ENCODE results near the gene EZH1.
"Not testable (repeated sequence)": the region's sequence is repeated elsewhere in the genome, so short reads cannot be mapped to it uniquely, and the experiment has no call there.

EZH1 gene

DNA sequence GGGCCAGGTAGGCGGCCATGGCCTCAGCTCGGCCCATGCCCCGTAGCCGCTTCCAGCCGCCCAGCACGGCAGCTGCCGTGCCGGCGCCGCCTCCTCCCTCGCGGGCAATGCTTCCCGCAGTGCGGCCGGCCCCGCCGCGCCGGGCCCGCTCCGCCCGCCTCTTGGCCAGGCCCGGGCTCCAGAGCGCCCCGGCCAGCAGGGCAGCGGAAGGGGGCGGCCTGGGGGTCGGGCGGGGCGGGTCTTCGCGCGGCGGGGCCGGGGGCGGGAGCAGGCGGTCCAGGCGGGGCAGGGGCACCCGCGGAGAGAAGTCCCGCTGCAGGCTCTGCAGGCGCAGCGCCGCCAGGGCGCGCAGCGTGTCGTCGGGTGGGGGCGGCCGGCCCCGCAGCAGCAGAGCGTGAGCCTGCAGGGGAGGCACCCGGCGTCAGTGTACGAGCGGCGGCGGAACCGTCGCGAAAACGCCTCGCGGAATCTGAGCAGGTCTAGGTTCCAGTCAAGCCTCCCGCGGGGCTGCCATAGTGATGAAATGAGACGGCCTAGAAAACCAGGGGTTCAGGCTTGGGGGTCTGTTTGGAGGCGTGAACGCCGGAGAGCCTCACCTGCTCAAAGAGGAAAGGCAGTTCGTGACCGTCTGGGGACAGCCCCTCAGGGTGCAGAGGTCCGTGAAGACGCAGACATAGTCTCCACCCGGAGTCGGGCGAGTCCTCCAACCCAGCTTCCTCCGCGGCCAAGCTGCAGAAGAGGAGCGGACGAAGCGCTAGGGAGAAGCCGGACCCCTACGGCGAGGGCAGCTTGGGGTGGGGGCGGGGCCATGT lies 74.7 kb downstream of the EZH1 start:
- DNase-seq (ENCODE audit: low spot score), result no peak

- DNase-seq (ENCODE audit: low spot score), result no peak
These were observed 75.2 kb downstream of the EZH1 start for GRCh38 chr17:42669705-42669976.

GRCh38 chr17:42667088-42667951 lies 77.5 kb downstream of the EZH1 start:
- peak; percentile 88 for DNase-seq (ENCODE audit: low spot score)

- not testable (repeated sequence) for DNase-seq (ENCODE audit: low spot score)
These were observed 78.7 kb downstream of the EZH1 start for GRCh38 chr17:42666126-42666525.

GRCh38 chr17:42665581-42666001 lies 79.2 kb downstream of the EZH1 start:
- no peak for DNase-seq (ENCODE audit: low spot score)

GRCh38 chr17:42660692-42661345 lies 84.0 kb downstream of the EZH1 start:
- peak; percentile 70 for DNase-seq (ENCODE audit: low spot score)

DNA sequence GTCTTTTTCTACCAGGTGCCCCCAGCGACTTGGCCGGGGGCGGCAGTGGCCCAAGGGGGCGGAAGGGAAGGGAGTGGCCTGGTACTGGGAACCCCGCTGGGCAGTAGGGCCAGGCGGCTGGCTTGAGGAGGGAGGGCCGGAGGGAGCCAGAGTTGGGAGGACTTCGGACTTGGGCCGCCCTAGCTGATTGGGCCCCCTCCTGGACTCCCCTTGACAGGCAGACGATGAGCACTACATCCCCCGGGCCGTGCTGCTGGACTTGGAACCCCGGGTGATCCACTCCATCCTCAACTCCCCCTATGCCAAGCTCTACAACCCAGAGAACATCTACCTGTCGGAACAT lies 84.9 kb downstream of the EZH1 start:
- not testable (repeated sequence) for DNase-seq (ENCODE audit: low spot score)

- peak; percentile 99 for DNase-seq (ENCODE audit: low spot score)
These were observed 85.5 kb downstream of the EZH1 start, which contains the start of gene TUBG2 for GRCh38 chr17:42659079-42659931. Gene TUBG2, plus strand, starts transcription at chr17:42659284. Its CDS starts 220 bp downstream, at chr17:42659504.

GRCh38 chr17:42657824-42658588 lies 86.8 kb downstream of the EZH1 start:
- DNase-seq (ENCODE audit: low spot score), result no peak

DNA sequence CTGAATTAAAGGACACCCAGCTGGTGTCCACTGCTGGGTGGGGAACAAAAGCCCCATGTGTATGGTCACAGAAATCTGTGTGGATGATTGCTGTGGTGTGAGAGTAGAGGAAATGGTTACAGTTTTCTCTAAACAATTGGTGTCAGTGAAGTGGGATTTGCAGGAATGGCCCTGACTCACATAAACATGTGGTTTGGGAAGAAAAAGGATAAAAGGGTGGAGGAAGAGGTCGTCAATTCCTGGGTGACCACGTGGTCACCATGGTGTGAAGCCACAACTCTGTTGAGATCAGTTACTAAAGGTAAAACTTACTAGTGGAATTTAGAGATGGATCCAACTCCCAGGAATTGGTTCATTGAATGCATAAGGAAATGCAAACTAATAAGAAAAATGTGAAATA lies 89.3 kb downstream of the EZH1 start:
- DNase-seq (ENCODE audit: low spot score), result no peak

DNA sequence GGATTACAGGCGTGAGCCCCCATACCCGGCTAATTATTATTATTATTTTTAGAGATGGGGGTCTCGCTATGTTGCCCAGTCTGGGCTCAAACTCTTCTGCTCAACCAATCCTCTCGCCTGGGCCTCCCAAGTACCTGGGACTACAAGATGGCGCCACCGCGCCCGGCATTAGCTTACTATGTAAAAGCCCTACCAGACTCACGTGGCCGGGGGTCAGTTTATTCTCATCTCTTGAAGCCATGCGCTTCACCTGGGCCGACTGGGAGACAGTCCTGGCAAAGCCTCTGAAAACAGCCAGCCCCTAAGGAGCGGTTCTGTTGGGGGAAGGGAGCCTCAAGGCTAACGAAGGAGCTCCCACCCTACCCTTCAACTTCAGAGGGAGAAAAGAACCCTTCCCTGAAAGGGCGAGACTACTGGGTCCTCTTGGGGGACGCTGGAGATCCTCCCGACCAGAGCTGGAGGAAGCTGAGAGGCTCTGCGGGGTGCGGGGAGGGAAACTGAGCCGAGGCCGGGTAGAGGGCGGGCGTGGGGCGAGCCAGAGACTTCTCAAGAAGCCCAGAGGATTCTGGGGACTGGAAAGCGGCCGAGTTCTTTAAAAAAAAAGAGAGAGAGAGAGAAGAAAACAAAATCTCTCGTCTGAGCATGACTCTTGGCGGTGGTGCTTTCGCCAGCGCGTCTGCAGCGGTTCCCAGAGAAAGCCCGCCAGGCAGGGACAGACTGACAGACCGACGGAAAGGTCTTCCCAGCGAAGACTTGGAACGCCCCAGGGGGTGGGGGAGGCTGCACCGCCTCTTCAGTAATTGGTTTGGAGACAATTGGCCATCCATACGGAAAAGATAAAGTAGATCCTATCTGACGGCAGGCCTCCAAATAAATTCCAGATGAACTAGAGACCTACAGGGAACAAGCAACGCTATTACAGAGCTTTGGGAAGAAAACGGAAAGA lies 91.4 kb downstream of the EZH1 start:
- DNase-seq (ENCODE audit: low spot score), result peak; percentile 87

DNA sequence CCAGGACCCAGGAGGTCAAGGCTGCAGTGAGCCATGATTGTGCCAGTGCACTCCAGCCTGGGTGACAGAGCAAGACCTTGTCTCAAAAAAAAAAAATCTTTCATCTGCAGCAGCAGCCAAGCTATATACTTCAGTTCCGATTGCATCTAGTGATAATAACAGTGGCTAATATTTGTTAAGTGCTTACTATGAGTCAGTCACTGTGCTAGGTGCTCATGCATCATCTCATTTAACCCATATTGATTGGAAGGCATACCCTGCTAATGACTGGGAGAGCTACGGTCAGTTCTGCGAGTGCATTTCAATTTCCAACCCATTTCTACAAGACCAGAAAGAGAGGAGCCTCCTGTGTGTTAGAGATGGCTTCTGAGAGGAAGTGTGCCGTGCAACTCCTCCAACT lies 93.4 kb downstream of the EZH1 start:
- DNase-seq (ENCODE audit: low spot score), result no peak

Data from AG20443 (cell line).